GM18951 (cell line): Measurements from ENCODE around the gene MLLT6.

Experiments
- POLR2A ChIP-seq: IDR thresholded peaks from 4 replicates; pipeline ENCODE4 v1.6.1; 2011; ENCODE audit warnings: mild to moderate bottlenecking; ENCODE audit not compliant: insufficient read length, insufficient read depth; ENCODE audit errors: extremely low read depth
- in situ Hi-C: fragments of 300-500 bp; cut with MboI; formaldehyde crosslinking; loops from one replicate; pipeline ENCODE4 v1.12.0; 2022; ENCODE audit warnings: low sequenced_read_pairs, mixed read lengths, inconsistent platforms; ENCODE audit not compliant: unreplicated experiment

Gene MLLT6

GRCh38 chr17:38707678-38708351 is 2.7 kb downstream of the MLLT6 start:
- in situ Hi-C loops = no loop called here
- no peak for TF ChIP-seq POLR2A

- in situ Hi-C loops = no loop called here
Observed at GRCh38 chr17:38709104-38709820, 4.2 kb downstream of the MLLT6 start.

GRCh38 chr17:38709864-38710603 is 5.0 kb downstream of the MLLT6 start:
- in situ Hi-C loops = no loop called here

More at GRCh38 chr17:38709104-38709820, 4.2 kb downstream of the MLLT6 start:
- TF ChIP-seq POLR2A = no peak

GRCh38 chr17:38710604-38710962 is 5.5 kb downstream of the MLLT6 start:
- in situ Hi-C loops = no loop called here
- no peak for TF ChIP-seq POLR2A

More at GRCh38 chr17:38709864-38710603, 5.0 kb downstream of the MLLT6 start:
- TF ChIP-seq POLR2A = no peak

GRCh38 chr17:38710985-38711384 is 5.9 kb downstream of the MLLT6 start:
- in situ Hi-C loops = no loop called here

GRCh38 chr17:38711792-38712571 is 6.9 kb downstream of the MLLT6 start:
- in situ Hi-C loops = no loop called here
- no peak for TF ChIP-seq POLR2A

More at GRCh38 chr17:38710985-38711384, 5.9 kb downstream of the MLLT6 start:
- no peak for TF ChIP-seq POLR2A

- in situ Hi-C loops = no loop called here
- no peak for TF ChIP-seq POLR2A
Observed at GRCh38 chr17:38712593-38712992, 7.5 kb downstream of the MLLT6 start.

GRCh38 chr17:38713456-38714075 is 8.5 kb downstream of the MLLT6 start:
- no peak for TF ChIP-seq POLR2A

GRCh38 chr17:38715216-38715943 is 10.3 kb downstream of the MLLT6 start:
- in situ Hi-C loops = no loop called here

More at GRCh38 chr17:38713456-38714075, 8.5 kb downstream of the MLLT6 start:
- in situ Hi-C loops = no loop called here

GRCh38 chr17:38716368-38717005 is 11.4 kb downstream of the MLLT6 start:
- in situ Hi-C loops = no loop called here

More at GRCh38 chr17:38715216-38715943, 10.3 kb downstream of the MLLT6 start:
- no peak for TF ChIP-seq POLR2A

GRCh38 chr17:38717139-38717745 is 12.2 kb downstream of the MLLT6 start:
- in situ Hi-C loops = no loop called here

More at GRCh38 chr17:38716368-38717005, 11.4 kb downstream of the MLLT6 start:
- TF ChIP-seq POLR2A = no peak

More at GRCh38 chr17:38717139-38717745, 12.2 kb downstream of the MLLT6 start:
- TF ChIP-seq POLR2A = no peak
